ENCODE results near the gene GPC6.

DNA sequence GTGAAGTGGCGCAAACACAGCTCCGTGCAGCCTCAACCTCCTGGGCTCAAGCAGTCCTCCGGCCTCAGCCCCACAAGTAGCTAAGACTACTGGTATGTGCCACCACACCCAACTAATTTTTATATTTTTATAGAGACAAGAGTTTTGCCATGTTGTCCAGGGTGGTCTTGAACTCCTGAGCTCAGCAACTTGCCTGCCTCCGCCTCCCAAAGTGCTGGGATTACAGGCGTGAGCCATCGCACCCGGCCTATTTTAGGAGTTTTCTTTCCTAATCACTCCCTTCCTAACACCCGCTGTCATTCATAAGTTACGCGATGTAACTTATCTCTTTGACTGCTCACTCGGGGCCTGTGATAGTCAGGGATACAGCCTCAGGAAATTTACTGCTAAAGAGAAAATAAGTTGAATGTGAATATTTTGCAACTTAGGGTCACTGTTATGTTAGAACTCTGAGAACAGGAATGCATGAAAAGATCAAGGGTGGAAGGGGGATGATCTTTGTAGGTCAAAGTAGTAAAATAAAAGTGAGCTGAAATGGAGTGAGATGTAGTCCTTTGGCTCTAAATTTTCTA lies 1112.6 kb downstream of the GPC6 start:
- TF ChIP-seq POLR2A (IDR thresholded peaks at IDR 0.05) (no peak), POLR2AphosphoS5 (IDR thresholded peaks at IDR 0.05) (no peak)
- TF ChIP-seq, protein P1, sequence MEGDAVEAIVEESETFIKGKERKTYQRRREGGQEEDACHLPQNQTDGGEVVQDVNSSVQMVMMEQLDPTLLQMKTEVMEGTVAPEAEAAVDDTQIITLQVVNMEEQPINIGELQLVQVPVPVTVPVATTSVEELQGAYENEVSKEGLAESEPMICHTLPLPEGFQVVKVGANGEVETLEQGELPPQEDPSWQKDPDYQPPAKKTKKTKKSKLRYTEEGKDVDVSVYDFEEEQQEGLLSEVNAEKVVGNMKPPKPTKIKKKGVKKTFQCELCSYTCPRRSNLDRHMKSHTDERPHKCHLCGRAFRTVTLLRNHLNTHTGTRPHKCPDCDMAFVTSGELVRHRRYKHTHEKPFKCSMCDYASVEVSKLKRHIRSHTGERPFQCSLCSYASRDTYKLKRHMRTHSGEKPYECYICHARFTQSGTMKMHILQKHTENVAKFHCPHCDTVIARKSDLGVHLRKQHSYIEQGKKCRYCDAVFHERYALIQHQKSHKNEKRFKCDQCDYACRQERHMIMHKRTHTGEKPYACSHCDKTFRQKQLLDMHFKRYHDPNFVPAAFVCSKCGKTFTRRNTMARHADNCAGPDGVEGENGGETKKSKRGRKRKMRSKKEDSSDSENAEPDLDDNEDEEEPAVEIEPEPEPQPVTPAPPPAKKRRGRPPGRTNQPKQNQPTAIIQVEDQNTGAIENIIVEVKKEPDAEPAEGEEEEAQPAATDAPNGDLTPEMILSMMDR (IDR thresholded peaks at IDR 0.05 in 8 of 11, conservative IDR thresholded peaks at IDR 0.05 in 3 of 11) = no peak
